Liver (tissue), 9 donors: Measurements from ENCODE around the gene TSC22D3. TPM values are rescaled to one million over a fixed set of nuclear protein-coding genes. Genes with fewer than 3 reads are reported as not detected.

Experiments used
- DNase-seq: peaks from one replicate; pipeline ENCODE4 v3.0.0-alpha.2; 2017; ENCODE audit warnings: low spot score
- H3K27ac ChIP-seq, 2 donors: one replicate each; pipeline ENCODE4 v1.7.0; 2013; ENCODE audit warnings: inconsistent platforms in 2 of 2, low read length in 2 of 2, control low read depth in 1 of 2, low read depth in 1 of 2, mild to moderate bottlenecking in 1 of 2
- H3K27me3 ChIP-seq, 4 donors: one replicate each; pipeline versions ENCODE4 v1.6.1 to v1.7.0; 2013; ENCODE audit warnings: low read length in 3 of 4, inconsistent platforms in 1 of 4, mild to moderate bottlenecking in 1 of 4, moderate library complexity in 1 of 4; ENCODE audit not compliant: control insufficient read depth in 4 of 4, insufficient read depth in 4 of 4
- H3K36me3 ChIP-seq, 4 donors: one replicate each; pipeline versions ENCODE4 v1.6.1 to v1.7.0; 2013; ENCODE audit warnings: low read length in 3 of 4, mild to moderate bottlenecking in 3 of 4, low read depth in 1 of 4, moderate library complexity in 1 of 4; ENCODE audit not compliant: control insufficient read depth in 4 of 4, insufficient read depth in 3 of 4
- H3K4me1 ChIP-seq, 4 donors: one replicate each; pipeline versions ENCODE4 v1.6.1 to v1.7.0; 2013; ENCODE audit warnings: low read length in 3 of 4, mild to moderate bottlenecking in 3 of 4, moderate library complexity in 1 of 4; ENCODE audit not compliant: control insufficient read depth in 4 of 4, insufficient read depth in 4 of 4
- H3K4me3 ChIP-seq, 3 donors: one replicate each; pipeline versions ENCODE4 v1.6.1 to v1.7.0; 2013; ENCODE audit warnings: low read length in 3 of 3, control low read depth in 1 of 3, low read depth in 1 of 3, mild to moderate bottlenecking in 1 of 3
- H3K9ac ChIP-seq, 2 donors: one replicate each; pipeline ENCODE4 v1.7.0; 2013; ENCODE audit warnings: low read length in 2 of 2, mild to moderate bottlenecking in 2 of 2, moderate library complexity in 2 of 2, control low read depth in 1 of 2, low read depth in 1 of 2
- H3K9me3 ChIP-seq, 4 donors: one replicate each; pipeline versions ENCODE4 v1.6.1 to v1.7.0; 2013; ENCODE audit warnings: low read length in 3 of 4; ENCODE audit not compliant: control insufficient read depth in 4 of 4
- EGR1 ChIP-seq, 2 donors: IDR thresholded peaks; 2 replicates each; pipeline ENCODE4 v1.6.1; 2016 to 2018; ENCODE audit warnings: antibody characterized with exemption in 2 of 2, low read depth in 2 of 2
- FOXA1 ChIP-seq: IDR thresholded peaks from 2 replicates; pipeline ENCODE4 v1.6.1; 2016; ENCODE audit warnings: antibody characterized with exemption
- FOXA2 ChIP-seq: IDR thresholded peaks from 2 replicates; pipeline ENCODE4 v1.6.1; 2016; ENCODE audit warnings: antibody characterized with exemption
- GABPA ChIP-seq, 2 donors: IDR thresholded peaks in 1 of 2; conservative IDR thresholded peaks in 1 of 2; 2 replicates each; pipeline ENCODE4 v1.6.1; 2016; ENCODE audit warnings: antibody characterized with exemption in 2 of 2, mild to moderate bottlenecking in 1 of 2, moderate library complexity in 1 of 2
- HNF4G ChIP-seq: IDR thresholded peaks from 2 replicates; pipeline ENCODE4 v1.6.1; 2016; ENCODE audit warnings: antibody characterized with exemption
- NR2F2 ChIP-seq: IDR thresholded peaks from 2 replicates; pipeline ENCODE4 v1.6.1; 2016; ENCODE audit warnings: antibody characterized with exemption
- RXRA ChIP-seq, 2 donors: IDR thresholded peaks; 2 replicates each; pipeline ENCODE4 v1.6.1; 2017 to 2018; ENCODE audit warnings: antibody characterized with exemption in 2 of 2, mild to moderate bottlenecking in 1 of 2
- SP1 ChIP-seq: IDR thresholded peaks from 2 replicates; pipeline ENCODE4 v1.6.1; 2018; ENCODE audit warnings: antibody characterized with exemption, mild to moderate bottlenecking
- TAF1 ChIP-seq: conservative IDR thresholded peaks from 2 replicates; pipeline ENCODE4 v1.6.1; 2016; ENCODE audit warnings: antibody characterized with exemption, mild to moderate bottlenecking
- YY1 ChIP-seq: IDR thresholded peaks from 2 replicates; pipeline ENCODE4 v1.6.1; 2016; ENCODE audit warnings: antibody characterized with exemption, mild to moderate bottlenecking
- WGBS: extraction: QIAGEN DNeasy Blood & Tissue Kit; methylation state at CpG from one replicate; pipeline ENCODE4 v1.1.7; 2013; 5-methylcytosine and 5-hydroxymethylcytosine counted together
- polyA plus RNA-seq, 2 donors: library from polyadenylated mRNA; stranded (reverse) in 1 of 2; unstranded in 1 of 2; fragments of 200-250 nt in 1 of 2; fragments of >200 nt in 1 of 2; fragmentation: Nextera tagmentation in 1 of 2; extraction: Ambion mirVana in 1 of 2; gene quantifications; one replicate each; pipeline versions ENCODE4 v1.2.1 to v1.2.3, GENCODE V29; 2013 to 2015
- total RNA-seq, 2 donors: library from RNA; depleted of rRNA; stranded (reverse); fragments of >200 nt; gene quantifications; one replicate each; pipeline ENCODE4 v1.2.3, GENCODE V29; 2014
- TF ChIP-seq, protein P1 (sequence below): IDR thresholded peaks from 2 replicates; pipeline ENCODE4 v1.6.1; 2016; ENCODE audit warnings: antibody characterized with exemption
- TF ChIP-seq, protein P2 (sequence below): fragments of 150-350 bp; IDR thresholded peaks from 2 replicates; pipeline ENCODE4 v1.5.1; 2017; ENCODE audit warnings: improper control_type of control experiment, low read depth, low read length; ENCODE audit not compliant: missing input control
- TF ChIP-seq, protein P3 (sequence below): IDR thresholded peaks from 2 replicates; pipeline ENCODE4 v1.6.1; 2016; ENCODE audit warnings: antibody characterized with exemption
- TF ChIP-seq, protein P4 (sequence below): IDR thresholded peaks from 2 replicates; pipeline ENCODE4 v1.6.1; 2016; ENCODE audit warnings: antibody characterized with exemption, mild to moderate bottlenecking
- donor health status: healthy.
- donor health status: healthy.
- donor health status: healthy.
- donor health status: healthy.
- donor health status: healthy.

Gene TSC22D3
- total and polyA plus RNA-seq, 4 donors: 10.5 to 128 (median 48.1) TPM

DNA sequence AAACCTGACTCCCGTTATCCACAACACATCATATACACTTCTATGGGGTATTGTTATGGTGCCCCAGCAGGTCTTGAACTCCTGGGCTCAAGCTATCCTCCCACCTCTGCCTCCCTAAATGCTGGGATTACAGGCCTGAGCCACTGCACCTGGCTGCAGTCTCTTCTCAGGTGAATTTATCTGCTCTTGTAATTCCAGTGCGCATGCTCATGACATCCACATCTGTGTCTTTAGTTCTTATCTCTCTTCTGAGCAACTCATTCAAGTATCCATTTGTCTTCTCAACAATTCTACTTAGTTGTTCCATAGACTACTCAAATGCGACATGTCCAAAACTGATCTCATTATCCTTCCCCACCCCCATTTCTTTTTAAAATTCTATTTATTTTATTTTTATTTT, 29.6 kb upstream of the TSC22D3 start:
- no peak overlapping the region for H3K27ac ChIP-seq
- no peak for TF ChIP-seq HNF4G
- TF ChIP-seq TAF1: no peak
- no peak for TF ChIP-seq EGR1 (IDR thresholded peaks at IDR 0.05; ENCODE audit: low read depth in 2 of 2)
- TF ChIP-seq, protein P1, sequence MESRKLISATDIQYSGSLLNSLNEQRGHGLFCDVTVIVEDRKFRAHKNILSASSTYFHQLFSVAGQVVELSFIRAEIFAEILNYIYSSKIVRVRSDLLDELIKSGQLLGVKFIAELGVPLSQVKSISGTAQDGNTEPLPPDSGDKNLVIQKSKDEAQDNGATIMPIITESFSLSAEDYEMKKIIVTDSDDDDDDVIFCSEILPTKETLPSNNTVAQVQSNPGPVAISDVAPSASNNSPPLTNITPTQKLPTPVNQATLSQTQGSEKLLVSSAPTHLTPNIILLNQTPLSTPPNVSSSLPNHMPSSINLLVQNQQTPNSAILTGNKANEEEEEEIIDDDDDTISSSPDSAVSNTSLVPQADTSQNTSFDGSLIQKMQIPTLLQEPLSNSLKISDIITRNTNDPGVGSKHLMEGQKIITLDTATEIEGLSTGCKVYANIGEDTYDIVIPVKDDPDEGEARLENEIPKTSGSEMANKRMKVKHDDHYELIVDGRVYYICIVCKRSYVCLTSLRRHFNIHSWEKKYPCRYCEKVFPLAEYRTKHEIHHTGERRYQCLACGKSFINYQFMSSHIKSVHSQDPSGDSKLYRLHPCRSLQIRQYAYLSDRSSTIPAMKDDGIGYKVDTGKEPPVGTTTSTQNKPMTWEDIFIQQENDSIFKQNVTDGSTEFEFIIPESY: no peak
- TF ChIP-seq, protein P2, sequence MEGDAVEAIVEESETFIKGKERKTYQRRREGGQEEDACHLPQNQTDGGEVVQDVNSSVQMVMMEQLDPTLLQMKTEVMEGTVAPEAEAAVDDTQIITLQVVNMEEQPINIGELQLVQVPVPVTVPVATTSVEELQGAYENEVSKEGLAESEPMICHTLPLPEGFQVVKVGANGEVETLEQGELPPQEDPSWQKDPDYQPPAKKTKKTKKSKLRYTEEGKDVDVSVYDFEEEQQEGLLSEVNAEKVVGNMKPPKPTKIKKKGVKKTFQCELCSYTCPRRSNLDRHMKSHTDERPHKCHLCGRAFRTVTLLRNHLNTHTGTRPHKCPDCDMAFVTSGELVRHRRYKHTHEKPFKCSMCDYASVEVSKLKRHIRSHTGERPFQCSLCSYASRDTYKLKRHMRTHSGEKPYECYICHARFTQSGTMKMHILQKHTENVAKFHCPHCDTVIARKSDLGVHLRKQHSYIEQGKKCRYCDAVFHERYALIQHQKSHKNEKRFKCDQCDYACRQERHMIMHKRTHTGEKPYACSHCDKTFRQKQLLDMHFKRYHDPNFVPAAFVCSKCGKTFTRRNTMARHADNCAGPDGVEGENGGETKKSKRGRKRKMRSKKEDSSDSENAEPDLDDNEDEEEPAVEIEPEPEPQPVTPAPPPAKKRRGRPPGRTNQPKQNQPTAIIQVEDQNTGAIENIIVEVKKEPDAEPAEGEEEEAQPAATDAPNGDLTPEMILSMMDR: no peak
- no peak for TF ChIP-seq FOXA2
- TF ChIP-seq, protein P3, sequence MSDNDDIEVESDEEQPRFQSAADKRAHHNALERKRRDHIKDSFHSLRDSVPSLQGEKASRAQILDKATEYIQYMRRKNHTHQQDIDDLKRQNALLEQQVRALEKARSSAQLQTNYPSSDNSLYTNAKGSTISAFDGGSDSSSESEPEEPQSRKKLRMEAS: no peak
- TF ChIP-seq YY1: no peak
- no peak for TF ChIP-seq FOXA1
- TF ChIP-seq NR2F2: no peak
- TF ChIP-seq, protein P4, sequence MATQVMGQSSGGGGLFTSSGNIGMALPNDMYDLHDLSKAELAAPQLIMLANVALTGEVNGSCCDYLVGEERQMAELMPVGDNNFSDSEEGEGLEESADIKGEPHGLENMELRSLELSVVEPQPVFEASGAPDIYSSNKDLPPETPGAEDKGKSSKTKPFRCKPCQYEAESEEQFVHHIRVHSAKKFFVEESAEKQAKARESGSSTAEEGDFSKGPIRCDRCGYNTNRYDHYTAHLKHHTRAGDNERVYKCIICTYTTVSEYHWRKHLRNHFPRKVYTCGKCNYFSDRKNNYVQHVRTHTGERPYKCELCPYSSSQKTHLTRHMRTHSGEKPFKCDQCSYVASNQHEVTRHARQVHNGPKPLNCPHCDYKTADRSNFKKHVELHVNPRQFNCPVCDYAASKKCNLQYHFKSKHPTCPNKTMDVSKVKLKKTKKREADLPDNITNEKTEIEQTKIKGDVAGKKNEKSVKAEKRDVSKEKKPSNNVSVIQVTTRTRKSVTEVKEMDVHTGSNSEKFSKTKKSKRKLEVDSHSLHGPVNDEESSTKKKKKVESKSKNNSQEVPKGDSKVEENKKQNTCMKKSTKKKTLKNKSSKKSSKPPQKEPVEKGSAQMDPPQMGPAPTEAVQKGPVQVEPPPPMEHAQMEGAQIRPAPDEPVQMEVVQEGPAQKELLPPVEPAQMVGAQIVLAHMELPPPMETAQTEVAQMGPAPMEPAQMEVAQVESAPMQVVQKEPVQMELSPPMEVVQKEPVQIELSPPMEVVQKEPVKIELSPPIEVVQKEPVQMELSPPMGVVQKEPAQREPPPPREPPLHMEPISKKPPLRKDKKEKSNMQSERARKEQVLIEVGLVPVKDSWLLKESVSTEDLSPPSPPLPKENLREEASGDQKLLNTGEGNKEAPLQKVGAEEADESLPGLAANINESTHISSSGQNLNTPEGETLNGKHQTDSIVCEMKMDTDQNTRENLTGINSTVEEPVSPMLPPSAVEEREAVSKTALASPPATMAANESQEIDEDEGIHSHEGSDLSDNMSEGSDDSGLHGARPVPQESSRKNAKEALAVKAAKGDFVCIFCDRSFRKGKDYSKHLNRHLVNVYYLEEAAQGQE: no peak
- no peak for TF ChIP-seq RXRA (IDR thresholded peaks at IDR 0.05)
- TF ChIP-seq SP1: no peak
- WGBS: 94% methylated on average over 3 of the region's 3 CpGs
- no peak overlapping the region for H3K4me3 ChIP-seq
- no peak overlapping the region for H3K9ac ChIP-seq
- H3K9me3 ChIP-seq: no peaks in the 10 kb centered on the region
- H3K36me3 ChIP-seq: no peaks in the 10 kb centered on the region
- DNase-seq: no peak
- H3K4me1 ChIP-seq: no peaks in the 10 kb centered on the region
- peaks cover 0 to 3% (median 0%) of the 10 kb centered on the region in 4 donors for H3K27me3 ChIP-seq

DNA sequence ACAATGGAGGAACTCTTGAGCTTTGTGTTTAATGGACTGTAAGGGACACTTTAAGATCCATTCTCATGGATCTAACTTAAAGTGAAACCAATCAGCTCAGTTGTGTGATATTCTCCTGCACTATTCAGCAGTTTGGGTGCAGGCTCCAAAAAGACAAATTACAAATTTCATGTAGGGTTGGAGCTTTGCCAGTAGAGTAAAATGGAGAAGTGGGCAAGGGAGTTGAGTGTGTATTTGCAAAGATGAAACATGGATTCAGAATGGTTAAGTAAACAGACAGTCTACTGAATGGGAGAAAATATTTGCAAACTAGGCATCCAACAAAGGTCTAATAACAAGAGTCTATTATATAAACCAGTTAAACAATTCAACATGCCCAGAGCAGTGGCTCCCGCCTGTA, 28.8 kb upstream of the TSC22D3 start:
- no peak overlapping the region for H3K27ac ChIP-seq
- DNase-seq: no peak
- H3K27me3 ChIP-seq: peaks cover 0 to 3% (median 0%) of the 10 kb centered on the region in 4 donors
- no peaks in the 10 kb centered on the region for H3K9me3 ChIP-seq
- WGBS: 74% methylated on average over 1 of the region's 1 CpG
- H3K36me3 ChIP-seq: no peaks in the 10 kb centered on the region
- no peaks in the 10 kb centered on the region for H3K4me1 ChIP-seq
- no peak overlapping the region for H3K4me3 ChIP-seq
- no peak overlapping the region for H3K9ac ChIP-seq
- no peak for TF ChIP-seq EGR1 (IDR thresholded peaks at IDR 0.05; ENCODE audit: low read depth in 2 of 2)
- TF ChIP-seq SP1: no peak
- no peak for TF ChIP-seq GABPA (IDR thresholded peaks at IDR 0.05 in 1 of 2, conservative IDR thresholded peaks at IDR 0.05 in 1 of 2)
- TF ChIP-seq RXRA (IDR thresholded peaks at IDR 0.05): no peak
- TF ChIP-seq, protein P1: no peak
- no peak for TF ChIP-seq FOXA2
- no peak for TF ChIP-seq TAF1
- TF ChIP-seq, protein P3: no peak
- TF ChIP-seq YY1: no peak
- TF ChIP-seq, protein P4: no peak
- TF ChIP-seq, protein P2: no peak
- TF ChIP-seq HNF4G: no peak
- TF ChIP-seq NR2F2: no peak
